ENCODE measurements around the gene PKD2. TPM values are rescaled to one million over a fixed set of nuclear protein-coding genes. Genes with fewer than 3 reads are reported as not detected.

PKD2 gene
- total and polyA plus RNA-seq, 2 donors (not counting 1 experiment from before 2014, with no cell fraction given), result 109 to 158 TPM

- Histone ChIP-seq H3K27ac (ENCODE audit: insufficient read depth, low read length) (no peak overlapping the region), H3K36me3 (ENCODE audit: control insufficient read depth, insufficient read depth, low read length) (no peaks in the 10 kb centered on the region), H2AFZ (ENCODE audit: low read length) (no peak overlapping the region), H4K20me1 (ENCODE audit: control insufficient read depth, extremely low read depth, insufficient read depth, low read length) (no peaks in the 10 kb centered on the region), H3K27me3 (ENCODE audit: control insufficient read depth, insufficient read depth, low read length) (no peaks in the 10 kb centered on the region), H3K4me1 (ENCODE audit: control insufficient read depth, extremely low read depth, insufficient read depth, low read length) (peaks cover 2% of the 10 kb centered on the region), H3K9ac (ENCODE audit: insufficient read depth, low read length) (no peak overlapping the region), H3K4me2 (ENCODE audit: extremely low read depth, insufficient read depth, low read length) (no peak overlapping the region), H3K9me3 (ENCODE audit: control insufficient read depth, insufficient read depth, low read depth, low read length) (no peaks in the 10 kb centered on the region), H3K4me3 (replicated peaks in 1 of 4; ENCODE audit: control extremely low read depth in 1 of 4, insufficient read depth in 1 of 4, low read depth in 3 of 4, low read length in 4 of 4) (no peak overlapping the region), H3K79me2 (ENCODE audit: control insufficient read depth, insufficient read depth, low read length) (no peaks in the 10 kb centered on the region)
- TF ChIP-seq, protein P1, sequence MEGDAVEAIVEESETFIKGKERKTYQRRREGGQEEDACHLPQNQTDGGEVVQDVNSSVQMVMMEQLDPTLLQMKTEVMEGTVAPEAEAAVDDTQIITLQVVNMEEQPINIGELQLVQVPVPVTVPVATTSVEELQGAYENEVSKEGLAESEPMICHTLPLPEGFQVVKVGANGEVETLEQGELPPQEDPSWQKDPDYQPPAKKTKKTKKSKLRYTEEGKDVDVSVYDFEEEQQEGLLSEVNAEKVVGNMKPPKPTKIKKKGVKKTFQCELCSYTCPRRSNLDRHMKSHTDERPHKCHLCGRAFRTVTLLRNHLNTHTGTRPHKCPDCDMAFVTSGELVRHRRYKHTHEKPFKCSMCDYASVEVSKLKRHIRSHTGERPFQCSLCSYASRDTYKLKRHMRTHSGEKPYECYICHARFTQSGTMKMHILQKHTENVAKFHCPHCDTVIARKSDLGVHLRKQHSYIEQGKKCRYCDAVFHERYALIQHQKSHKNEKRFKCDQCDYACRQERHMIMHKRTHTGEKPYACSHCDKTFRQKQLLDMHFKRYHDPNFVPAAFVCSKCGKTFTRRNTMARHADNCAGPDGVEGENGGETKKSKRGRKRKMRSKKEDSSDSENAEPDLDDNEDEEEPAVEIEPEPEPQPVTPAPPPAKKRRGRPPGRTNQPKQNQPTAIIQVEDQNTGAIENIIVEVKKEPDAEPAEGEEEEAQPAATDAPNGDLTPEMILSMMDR (conservative IDR thresholded peaks at IDR 0.05 in 1 of 2, IDR thresholded peaks at IDR 0.05 in 1 of 2; ENCODE audit: low read depth in 1 of 2, low read length in 2 of 2), result no peak
- no peak for TF ChIP-seq EZH2 (IDR thresholded peaks at IDR 0.05; ENCODE audit: low read length, missing control alignments)
- DNase-seq (ENCODE audit: low read depth in 2 of 2), result peak; percentile 25 to 62
These were observed 28.8 kb upstream of the PKD2 start for GRCh38 chr4:87978681-87979080.

GRCh38 chr4:87979810-87980209, 27.6 kb upstream of the PKD2 start:
- Histone ChIP-seq H3K27ac (ENCODE audit: insufficient read depth, low read length) (no peak overlapping the region), H3K79me2 (ENCODE audit: control insufficient read depth, insufficient read depth, low read length) (no peaks in the 10 kb centered on the region), H3K9ac (ENCODE audit: insufficient read depth, low read length) (no peak overlapping the region), H3K4me2 (ENCODE audit: extremely low read depth, insufficient read depth, low read length) (no peak overlapping the region), H3K27me3 (ENCODE audit: control insufficient read depth, insufficient read depth, low read length) (no peaks in the 10 kb centered on the region), H3K9me3 (ENCODE audit: control insufficient read depth, insufficient read depth, low read depth, low read length) (no peaks in the 10 kb centered on the region), H4K20me1 (ENCODE audit: control insufficient read depth, extremely low read depth, insufficient read depth, low read length) (no peaks in the 10 kb centered on the region), H3K4me3 (replicated peaks in 1 of 4; ENCODE audit: control extremely low read depth in 1 of 4, insufficient read depth in 1 of 4, low read depth in 3 of 4, low read length in 4 of 4) (no peak overlapping the region), H3K4me1 (ENCODE audit: control insufficient read depth, extremely low read depth, insufficient read depth, low read length) (no peaks in the 10 kb centered on the region), H3K36me3 (ENCODE audit: control insufficient read depth, insufficient read depth, low read length) (no peaks in the 10 kb centered on the region), H2AFZ (ENCODE audit: low read length) (no peak overlapping the region)
- DNase-seq (ENCODE audit: low read depth in 2 of 2), result no peak
- TF ChIP-seq, protein P1 (conservative IDR thresholded peaks at IDR 0.05 in 1 of 2, IDR thresholded peaks at IDR 0.05 in 1 of 2; ENCODE audit: low read depth in 1 of 2, low read length in 2 of 2), result no peak
- no peak for TF ChIP-seq EZH2 (IDR thresholded peaks at IDR 0.05; ENCODE audit: low read length, missing control alignments)

DNA sequence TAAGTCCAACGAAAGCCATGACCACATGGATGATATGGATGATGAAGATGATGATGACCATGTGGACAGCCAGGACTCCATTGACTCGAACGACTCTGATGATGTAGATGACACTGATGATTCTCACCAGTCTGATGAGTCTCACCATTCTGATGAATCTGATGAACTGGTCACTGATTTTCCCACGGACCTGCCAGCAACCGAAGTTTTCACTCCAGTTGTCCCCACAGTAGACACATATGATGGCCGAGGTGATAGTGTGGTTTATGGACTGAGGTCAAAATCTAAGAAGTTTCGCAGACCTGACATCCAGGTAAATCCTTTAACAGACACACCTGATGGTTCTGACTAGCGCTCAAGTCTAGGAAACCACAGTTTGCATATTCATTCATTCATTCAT, 25.9 kb upstream of the PKD2 start:
- no peaks in the 10 kb centered on the region for H3K36me3 ChIP-seq (ENCODE audit: control insufficient read depth, insufficient read depth, low read length)
- no peak overlapping the region for H2AFZ ChIP-seq (ENCODE audit: low read length)
- H3K9ac ChIP-seq (ENCODE audit: insufficient read depth, low read length), result no peak overlapping the region
- no peaks in the 10 kb centered on the region for H3K27me3 ChIP-seq (ENCODE audit: control insufficient read depth, insufficient read depth, low read length)
- no peaks in the 10 kb centered on the region for H3K9me3 ChIP-seq (ENCODE audit: control insufficient read depth, insufficient read depth, low read depth, low read length)
- H3K4me3 ChIP-seq (replicated peaks in 1 of 4; ENCODE audit: control extremely low read depth in 1 of 4, insufficient read depth in 1 of 4, low read depth in 3 of 4, low read length in 4 of 4), result no peak overlapping the region
- TF ChIP-seq EZH2 (IDR thresholded peaks at IDR 0.05; ENCODE audit: low read length, missing control alignments), result no peak
- TF ChIP-seq, protein P1 (conservative IDR thresholded peaks at IDR 0.05 in 1 of 2, IDR thresholded peaks at IDR 0.05 in 1 of 2; ENCODE audit: low read depth in 1 of 2, low read length in 2 of 2), result no peak
- no peaks in the 10 kb centered on the region for H3K79me2 ChIP-seq (ENCODE audit: control insufficient read depth, insufficient read depth, low read length)
- no peak for DNase-seq (ENCODE audit: low read depth in 2 of 2)
- no peak overlapping the region for H3K4me2 ChIP-seq (ENCODE audit: extremely low read depth, insufficient read depth, low read length)
- H3K27ac ChIP-seq (ENCODE audit: insufficient read depth, low read length), result no peak overlapping the region
- no peaks in the 10 kb centered on the region for H3K4me1 ChIP-seq (ENCODE audit: control insufficient read depth, extremely low read depth, insufficient read depth, low read length)
- H4K20me1 ChIP-seq (ENCODE audit: control insufficient read depth, extremely low read depth, insufficient read depth, low read length), result no peaks in the 10 kb centered on the region

All from fibroblast of lung (primary cell).